Measurements from ENCODE around the gene RCOR1.
"Not testable (repeated sequence)": the region's sequence is repeated elsewhere in the genome, so short reads cannot be mapped to it uniquely, and the experiment has no call there.

Gene RCOR1

DNA sequence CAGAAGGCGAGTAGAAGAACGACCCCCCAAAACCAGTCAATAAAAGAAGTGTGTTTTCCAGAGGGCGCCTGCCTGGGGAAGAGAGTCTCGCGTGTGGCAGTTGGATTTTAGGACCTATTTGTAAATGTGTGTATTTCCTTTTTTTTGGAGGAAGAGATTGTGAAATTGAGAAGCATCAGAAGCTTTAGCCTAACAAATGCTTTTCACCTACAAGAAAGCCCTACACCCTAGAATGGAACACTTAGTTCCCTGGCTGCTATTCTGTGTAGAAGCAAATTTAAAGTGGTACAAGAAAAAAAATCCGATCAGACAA is 1.3 kb downstream of the RCOR1 start:
- DNase-seq = peak; percentile 23

DNA sequence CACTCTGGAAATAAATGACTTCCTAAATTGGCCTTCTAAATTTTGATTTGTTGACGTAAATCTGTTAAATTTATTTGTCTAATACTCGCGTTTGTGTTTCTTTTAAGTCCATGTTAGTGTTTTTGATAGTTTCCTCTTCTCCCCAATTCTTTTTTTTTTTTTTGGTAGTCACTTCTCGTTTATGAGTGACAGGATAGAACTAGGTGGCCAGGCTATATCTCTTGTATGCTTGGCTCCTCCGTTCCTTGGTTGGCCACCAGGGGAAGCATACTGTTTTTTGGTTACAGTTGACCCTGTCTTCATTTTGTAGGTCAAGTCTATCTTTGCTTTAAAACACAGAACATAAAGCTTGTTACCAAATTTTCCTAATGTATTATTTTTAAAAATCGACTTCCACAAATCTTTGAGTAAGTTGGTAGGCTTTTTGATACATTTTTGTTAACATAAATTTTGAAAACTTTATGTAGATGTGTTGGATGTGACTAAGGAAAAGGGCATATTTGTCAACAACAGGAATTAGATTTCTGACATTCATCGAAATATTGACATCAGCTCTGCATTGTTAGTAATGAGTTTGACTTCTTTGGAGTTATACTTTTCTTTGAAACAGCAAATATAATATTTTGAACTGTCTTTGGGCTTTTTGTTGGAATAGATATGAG is 2.2 kb downstream of the RCOR1 start:
- peak; percentile 68 for DNase-seq

DNA sequence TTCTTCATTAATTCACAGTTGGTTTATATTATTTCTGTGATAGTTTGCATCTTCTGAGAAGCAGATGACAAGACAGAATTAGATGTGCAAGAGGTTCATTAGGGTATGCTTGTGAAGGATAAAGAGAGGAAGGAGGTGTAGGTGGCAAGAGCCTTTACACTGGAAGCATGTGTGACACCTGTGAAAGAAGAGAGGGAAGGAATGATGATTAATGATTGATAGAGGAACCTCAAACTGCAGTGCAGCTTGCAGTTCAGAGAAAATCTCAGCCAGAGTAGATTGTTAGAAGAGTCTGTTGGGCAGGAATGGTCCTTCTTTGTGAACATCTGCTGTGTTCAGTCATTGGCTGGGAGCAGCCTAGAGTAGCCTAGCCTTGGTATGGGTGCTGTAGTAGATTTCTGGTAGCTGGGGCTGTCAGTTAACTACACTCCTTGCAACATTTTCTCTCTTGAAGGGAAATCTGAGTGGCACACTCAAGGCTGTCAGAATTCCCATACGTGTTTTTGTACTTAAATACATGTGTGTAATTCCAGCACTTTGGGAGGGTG is 9.0 kb downstream of the RCOR1 start:
- no peak for DNase-seq

GRCh38 chr14:102602421-102603292 is 10.2 kb downstream of the RCOR1 start:
- DNase-seq = no peak

DNA sequence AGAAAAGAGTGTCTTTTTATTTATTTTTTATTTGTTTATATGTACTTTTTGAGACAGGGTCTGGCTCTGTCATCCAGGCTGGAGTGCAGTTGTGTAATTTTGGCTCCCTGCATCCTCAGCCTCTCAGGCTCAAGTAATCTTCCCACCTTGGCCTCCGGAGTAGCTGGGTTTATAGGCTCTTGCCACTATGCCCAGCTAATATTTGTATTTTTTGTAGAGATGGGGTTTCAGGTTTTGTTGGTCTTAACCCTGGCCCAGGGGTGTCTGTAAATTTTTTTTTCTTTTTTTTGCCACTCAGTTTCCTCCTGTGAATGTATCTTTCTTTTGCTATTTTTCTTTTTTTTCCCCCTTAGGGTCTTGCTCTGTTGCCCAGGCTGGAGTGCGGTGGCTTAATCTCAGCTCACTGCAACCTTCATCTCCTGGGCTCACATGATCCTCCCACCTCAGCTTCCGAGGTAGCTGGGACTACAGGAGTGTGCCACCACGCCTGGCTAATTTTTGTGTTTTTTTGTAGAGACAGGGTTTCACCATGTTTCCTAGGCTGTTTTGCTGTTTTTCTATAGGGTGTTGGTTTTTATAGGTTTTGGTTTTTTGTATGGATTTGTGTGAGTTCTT is 11.0 kb downstream of the RCOR1 start:
- no peak for DNase-seq

GRCh38 chr14:102604183-102604582 is 11.7 kb downstream of the RCOR1 start:
- DNase-seq = no peak

GRCh38 chr14:102605029-102605428 is 12.6 kb downstream of the RCOR1 start:
- DNase-seq = no peak

- no peak for DNase-seq
Observed at GRCh38 chr14:102606296-102606695, 13.8 kb downstream of the RCOR1 start.

GRCh38 chr14:102608064-102608446 is 15.6 kb downstream of the RCOR1 start:
- DNase-seq = no peak

DNA sequence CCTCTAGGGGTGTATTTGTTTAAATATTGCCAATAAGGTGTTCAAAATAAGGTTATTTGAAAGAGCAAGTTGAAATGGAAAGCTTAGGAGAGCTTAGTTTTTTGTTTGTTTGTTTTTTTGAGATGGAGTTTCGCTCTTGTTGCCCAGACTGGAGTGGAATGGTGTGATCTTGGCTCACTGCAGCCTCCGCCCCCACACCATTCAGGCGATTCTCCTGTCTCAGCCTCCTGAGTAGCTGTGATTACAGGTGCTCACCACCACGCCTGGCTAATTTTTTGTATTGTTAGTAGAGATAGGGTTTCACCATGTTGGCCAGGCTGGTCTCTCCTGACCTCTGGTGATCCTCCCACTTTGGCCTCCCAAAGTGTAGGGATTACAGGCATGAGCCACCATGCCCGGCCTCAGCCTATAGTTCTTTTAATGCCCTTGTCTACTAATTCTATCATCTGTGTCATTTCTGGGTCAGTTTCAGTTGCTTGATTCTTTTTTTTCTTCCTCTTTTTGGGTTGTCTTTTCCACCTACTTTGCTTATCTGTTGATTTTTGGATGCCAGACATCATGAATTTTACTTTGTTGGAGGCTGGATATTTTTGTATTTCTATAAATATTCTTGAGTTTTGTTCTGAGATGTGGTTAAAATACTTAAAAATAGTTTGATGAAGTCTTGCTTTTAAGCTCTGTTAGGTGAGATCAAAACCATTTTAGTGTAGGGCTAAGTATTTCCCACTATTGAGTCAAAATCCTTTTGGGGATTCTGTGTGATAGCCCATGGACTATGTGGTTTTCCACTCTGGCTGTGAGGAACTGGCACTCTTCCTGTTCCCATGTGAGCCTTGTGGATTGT is 18.7 kb downstream of the RCOR1 start:
- no peak for DNase-seq

DNA sequence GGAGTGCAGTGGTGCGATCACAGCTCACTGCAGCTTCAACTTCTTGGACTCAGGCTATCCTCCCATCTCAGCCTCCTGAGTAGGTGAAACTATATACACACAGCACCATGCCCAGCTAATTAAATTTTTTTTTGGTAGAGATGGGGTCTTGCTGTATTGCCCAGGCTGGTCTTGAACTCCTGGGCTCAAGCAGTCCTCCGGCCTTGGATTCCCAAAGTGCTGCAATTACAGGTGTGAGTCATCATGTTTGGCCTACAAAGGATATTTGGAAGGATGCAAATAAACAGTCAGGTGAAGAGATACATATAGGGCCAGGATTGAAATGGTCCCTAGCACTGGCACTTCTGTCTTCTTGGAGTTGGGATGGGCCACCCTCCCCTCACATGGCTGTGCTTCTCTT is 23.9 kb downstream of the RCOR1 start:
- DNase-seq = no peak

GRCh38 chr14:102616799-102617198 is 24.4 kb downstream of the RCOR1 start:
- DNase-seq = no peak

GRCh38 chr14:102619012-102619411 is 26.6 kb downstream of the RCOR1 start:
- DNase-seq = not testable (repeated sequence)

GRCh38 chr14:102620413-102620812 is 28.0 kb downstream of the RCOR1 start:
- no peak for DNase-seq

GRCh38 chr14:102622262-102622885 is 29.9 kb downstream of the RCOR1 start:
- no peak for DNase-seq

DNA sequence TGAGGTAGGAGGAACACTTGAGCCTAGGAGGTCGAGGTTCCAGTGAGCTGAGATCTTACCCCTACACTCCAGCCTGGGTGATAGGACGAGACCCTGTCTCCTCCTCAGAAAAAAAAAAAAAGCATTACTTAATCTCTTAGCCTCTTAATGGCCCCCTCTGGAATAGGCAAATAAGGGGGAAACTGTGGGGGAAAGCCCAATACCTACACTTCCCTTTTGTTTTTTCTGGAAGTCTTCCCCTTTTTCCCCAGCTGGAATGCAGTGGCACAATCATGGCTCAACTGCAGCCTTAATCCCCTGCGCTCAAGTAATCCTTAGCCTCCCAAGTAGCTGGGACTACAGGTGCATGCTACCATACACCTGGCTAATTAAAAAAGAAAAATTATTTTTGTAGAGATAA is 32.2 kb downstream of the RCOR1 start:
- DNase-seq = no peak

- no peak for DNase-seq
Observed at GRCh38 chr14:102625564-102626296, 33.3 kb downstream of the RCOR1 start.

- no peak for DNase-seq
Observed at GRCh38 chr14:102626530-102626929, 34.1 kb downstream of the RCOR1 start.

- DNase-seq = no peak
Observed at GRCh38 chr14:102629011-102629444, 36.6 kb downstream of the RCOR1 start.

- DNase-seq = no peak
Observed at GRCh38 chr14:102629808-102630350, 37.4 kb downstream of the RCOR1 start.

DNA sequence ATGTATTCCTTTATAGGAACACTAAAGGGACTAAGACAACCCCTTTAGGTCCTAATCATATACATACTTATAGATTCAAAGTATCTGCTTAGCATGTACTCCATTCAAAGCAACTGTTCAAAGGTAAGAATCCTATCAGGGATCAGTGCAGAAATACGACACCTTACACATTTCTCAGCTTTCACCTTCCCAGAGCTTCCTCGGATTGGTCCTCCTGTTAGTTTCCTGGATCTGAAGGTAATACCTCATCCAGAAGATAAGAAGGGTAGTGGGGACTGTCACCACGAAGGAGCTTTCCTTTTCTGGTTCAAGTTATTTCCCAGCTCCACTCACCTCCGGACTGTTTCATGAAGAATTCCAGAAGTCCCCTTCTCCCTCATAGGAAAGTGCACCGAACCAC is 38.0 kb downstream of the RCOR1 start:
- DNase-seq = no peak

All from NCI-H1105 treated with DMSO at 0.1 percent for 48 hours (cell line).